A549 (cell line): ENCODE data around the gene RBFOX1.

Experiments
- CHD2 ChIP-seq: fragments of 150-350 bp; IDR thresholded peaks from 2 replicates; pipeline ENCODE4 v1.6.1; 2014; ENCODE audit warnings: low read length; ENCODE audit not compliant: partially characterized antibody
- CHD4 ChIP-seq: fragments of 200-600 bp; sonication (generic); IDR thresholded peaks from 2 replicates; pipeline ENCODE4 v1.6.1; 2016; ENCODE audit warnings: antibody characterized with exemption, mild to moderate bottlenecking, borderline replicate concordance
- CTCF ChIP-seq: fragments of >200 bp; sonication (Bioruptor Twin); formaldehyde crosslinking; IDR thresholded peaks from 3 replicates; pipeline ENCODE4 v1.5.1; 2016
- EP300 ChIP-seq, 2 experiments: fragments of >200 bp; sonication (Bioruptor Twin); formaldehyde crosslinking; IDR thresholded peaks; 2 replicates in 1 of 2; 3 replicates in 1 of 2; pipeline ENCODE4 v1.6.1; 2016 to 2017
- MAX ChIP-seq: IDR thresholded peaks from 2 replicates; pipeline ENCODE4 v1.6.1; 2012
- POLR2A ChIP-seq: IDR thresholded peaks from 2 replicates; pipeline ENCODE4 v1.6.1; 2012; ENCODE audit warnings: mild to moderate bottlenecking, low read length
- RAD21 ChIP-seq, 2 experiments: fragments of >200 bp in 1 of 2; sonication (Bioruptor Twin) in 1 of 2; formaldehyde crosslinking in 1 of 2; IDR thresholded peaks in 1 of 2; conservative IDR thresholded peaks in 1 of 2; 2 replicates in 1 of 2; 3 replicates in 1 of 2; pipeline ENCODE4 v1.6.1; 2012 to 2018; ENCODE audit warnings: inconsistent platforms in 1 of 2
- RCOR1 ChIP-seq: fragments of 150-350 bp; IDR thresholded peaks from 2 replicates; pipeline ENCODE4 v1.6.1; 2014; ENCODE audit warnings: antibody characterized with exemption, low read length, low read depth
- RFX5 ChIP-seq: fragments of 450-650 bp; IDR thresholded peaks from 2 replicates; pipeline ENCODE4 v1.7.1; 2014; ENCODE audit warnings: antibody characterized with exemption, mild to moderate bottlenecking, moderate library complexity

GRCh38 chr16:7303052-7303610 lies 29.5 kb upstream of the RBFOX1 start:
- TF ChIP-seq CHD4 (no peak), POLR2A (no peak), RAD21 (conservative IDR thresholded peaks at IDR 0.05 in 1 of 2, IDR thresholded peaks at IDR 0.05 in 1 of 2) (no peak), CTCF (no peak), EP300 (IDR thresholded peaks at IDR 0.05) (no peak), RFX5 (no peak), MAX (no peak), CHD2 (no peak), RCOR1 (no peak)
